ENCODE data around the gene BAIAP2.

BAIAP2 gene

DNA sequence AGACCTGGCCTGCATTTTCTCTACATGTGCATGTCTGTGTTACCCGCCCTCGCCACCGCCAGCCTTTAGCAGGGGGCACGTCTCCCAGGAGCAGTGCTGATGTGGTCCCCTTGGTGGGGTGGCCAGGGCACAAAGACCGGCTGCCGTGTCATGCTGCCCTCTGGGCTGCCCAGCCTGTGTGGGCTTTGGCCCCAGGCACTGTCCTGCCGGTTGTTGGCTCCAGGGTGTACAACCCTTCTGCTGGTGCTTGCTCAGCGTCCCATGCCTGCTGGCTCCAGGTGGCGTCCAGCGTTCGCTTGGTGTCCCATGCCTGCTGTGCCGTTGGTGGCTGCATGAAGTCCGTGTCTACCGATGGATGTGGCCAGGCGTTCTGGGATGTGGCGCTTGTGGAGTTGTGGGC lies 4.1 kb downstream of the BAIAP2 start:
- no peaks in the 10 kb centered on the region for H3F3A ChIP-seq (ENCODE audit: low read depth)
- no peak overlapping the region for H3K9ac ChIP-seq (ENCODE audit: low read depth, low read length, poor library complexity, severe bottlenecking)
- no peak overlapping the region for H3K4me3 ChIP-seq (ENCODE audit: low read length, poor library complexity, severe bottlenecking)
- no peak for TF ChIP-seq EZH2phosphoT487 (IDR thresholded peaks at IDR 0.05; ENCODE audit: borderline replicate concordance)
- TF ChIP-seq, protein P1, sequence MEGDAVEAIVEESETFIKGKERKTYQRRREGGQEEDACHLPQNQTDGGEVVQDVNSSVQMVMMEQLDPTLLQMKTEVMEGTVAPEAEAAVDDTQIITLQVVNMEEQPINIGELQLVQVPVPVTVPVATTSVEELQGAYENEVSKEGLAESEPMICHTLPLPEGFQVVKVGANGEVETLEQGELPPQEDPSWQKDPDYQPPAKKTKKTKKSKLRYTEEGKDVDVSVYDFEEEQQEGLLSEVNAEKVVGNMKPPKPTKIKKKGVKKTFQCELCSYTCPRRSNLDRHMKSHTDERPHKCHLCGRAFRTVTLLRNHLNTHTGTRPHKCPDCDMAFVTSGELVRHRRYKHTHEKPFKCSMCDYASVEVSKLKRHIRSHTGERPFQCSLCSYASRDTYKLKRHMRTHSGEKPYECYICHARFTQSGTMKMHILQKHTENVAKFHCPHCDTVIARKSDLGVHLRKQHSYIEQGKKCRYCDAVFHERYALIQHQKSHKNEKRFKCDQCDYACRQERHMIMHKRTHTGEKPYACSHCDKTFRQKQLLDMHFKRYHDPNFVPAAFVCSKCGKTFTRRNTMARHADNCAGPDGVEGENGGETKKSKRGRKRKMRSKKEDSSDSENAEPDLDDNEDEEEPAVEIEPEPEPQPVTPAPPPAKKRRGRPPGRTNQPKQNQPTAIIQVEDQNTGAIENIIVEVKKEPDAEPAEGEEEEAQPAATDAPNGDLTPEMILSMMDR (conservative IDR thresholded peaks at IDR 0.05; ENCODE audit: low read length), result no peak
- H3K9me3 ChIP-seq (ENCODE audit: insufficient read depth, low read depth, low read length), result no peaks in the 10 kb centered on the region
- H2AFZ ChIP-seq (ENCODE audit: low read length), result no peak overlapping the region
- H3K79me2 ChIP-seq (ENCODE audit: insufficient read depth, low read length), result no peaks in the 10 kb centered on the region
- peaks cover 2% of the 10 kb centered on the region for H3K27me3 ChIP-seq (ENCODE audit: insufficient read depth, low read length, poor library complexity, severe bottlenecking)
- peaks cover 2% of the 10 kb centered on the region for H3K4me1 ChIP-seq (ENCODE audit: insufficient read depth, low read length, poor library complexity, severe bottlenecking)
- no peaks in the 10 kb centered on the region for H3K36me3 ChIP-seq (ENCODE audit: insufficient read depth, low read length)
- no peaks in the 10 kb centered on the region for H4K20me1 ChIP-seq (ENCODE audit: insufficient read depth, low read length, poor library complexity, severe bottlenecking)
- H3K4me2 ChIP-seq (ENCODE audit: low read depth, low read length, poor library complexity, severe bottlenecking), result no peak overlapping the region
- no peaks in the 10 kb centered on the region for H3K9me2 ChIP-seq (replicated peaks; ENCODE audit: low read depth, low read length)

DNA sequence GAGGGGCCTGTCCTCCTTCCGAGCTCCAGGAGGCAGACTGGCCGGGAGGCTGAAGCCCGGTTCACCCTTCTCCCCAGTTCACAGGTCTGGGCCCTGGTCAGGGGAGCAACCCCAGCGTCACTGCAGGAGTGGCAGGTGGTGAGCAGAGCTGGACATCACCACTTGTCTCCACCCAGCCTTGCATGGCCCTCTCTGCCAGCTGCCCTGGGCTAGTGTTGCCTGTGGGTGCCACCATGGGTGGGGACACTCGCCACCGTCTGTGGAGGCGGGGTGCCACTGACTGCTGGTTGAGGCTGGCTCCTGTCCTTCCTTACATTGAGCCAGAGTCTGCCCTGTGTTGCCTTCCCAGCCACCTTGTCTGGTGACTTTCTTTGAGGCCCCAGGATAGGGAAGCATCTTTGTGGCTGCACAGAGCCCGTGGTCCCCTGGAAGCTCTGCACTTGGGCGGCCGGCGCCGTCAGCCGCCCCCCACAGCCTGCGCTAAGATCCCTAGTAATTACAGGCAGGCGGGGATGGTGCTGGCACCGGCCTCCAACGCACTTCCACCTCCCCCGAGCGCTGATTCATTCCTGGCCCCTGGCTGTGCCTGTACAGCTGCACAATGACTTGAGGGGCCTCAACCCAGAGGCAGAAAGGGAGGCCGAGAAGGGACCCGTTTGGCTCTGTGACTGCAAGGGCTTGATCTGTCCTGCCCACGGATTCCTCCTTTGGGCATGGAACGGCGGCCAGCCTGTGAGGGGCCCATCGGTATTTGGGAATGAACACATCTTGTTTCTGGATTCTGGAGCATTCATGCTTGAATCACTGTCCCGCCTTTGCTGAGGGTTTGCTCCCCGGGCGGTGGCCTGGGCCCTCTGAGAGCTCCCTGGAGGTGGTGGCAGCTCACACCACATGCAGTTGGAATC lies 5.2 kb downstream of the BAIAP2 start:
- Histone ChIP-seq H3K79me2 (ENCODE audit: insufficient read depth, low read length) (no peaks in the 10 kb centered on the region), H3K4me2 (ENCODE audit: low read depth, low read length, poor library complexity, severe bottlenecking) (no peak overlapping the region), H3K4me1 (ENCODE audit: insufficient read depth, low read length, poor library complexity, severe bottlenecking) (no peaks in the 10 kb centered on the region), H2AFZ (ENCODE audit: low read length) (no peak overlapping the region), H3K4me3 (ENCODE audit: low read length, poor library complexity, severe bottlenecking) (no peak overlapping the region), H4K20me1 (ENCODE audit: insufficient read depth, low read length, poor library complexity, severe bottlenecking) (no peaks in the 10 kb centered on the region), H3F3A (ENCODE audit: low read depth) (no peaks in the 10 kb centered on the region), H3K27me3 (ENCODE audit: insufficient read depth, low read length, poor library complexity, severe bottlenecking) (no peaks in the 10 kb centered on the region), H3K36me3 (ENCODE audit: insufficient read depth, low read length) (no peaks in the 10 kb centered on the region), H3K9me2 (replicated peaks; ENCODE audit: low read depth, low read length) (no peaks in the 10 kb centered on the region), H3K9me3 (ENCODE audit: insufficient read depth, low read depth, low read length) (no peaks in the 10 kb centered on the region), H3K9ac (ENCODE audit: low read depth, low read length, poor library complexity, severe bottlenecking) (no peak overlapping the region)
- TF ChIP-seq, protein P1 (conservative IDR thresholded peaks at IDR 0.05; ENCODE audit: low read length), result no peak
- no peak for TF ChIP-seq EZH2phosphoT487 (IDR thresholded peaks at IDR 0.05; ENCODE audit: borderline replicate concordance)

DNA sequence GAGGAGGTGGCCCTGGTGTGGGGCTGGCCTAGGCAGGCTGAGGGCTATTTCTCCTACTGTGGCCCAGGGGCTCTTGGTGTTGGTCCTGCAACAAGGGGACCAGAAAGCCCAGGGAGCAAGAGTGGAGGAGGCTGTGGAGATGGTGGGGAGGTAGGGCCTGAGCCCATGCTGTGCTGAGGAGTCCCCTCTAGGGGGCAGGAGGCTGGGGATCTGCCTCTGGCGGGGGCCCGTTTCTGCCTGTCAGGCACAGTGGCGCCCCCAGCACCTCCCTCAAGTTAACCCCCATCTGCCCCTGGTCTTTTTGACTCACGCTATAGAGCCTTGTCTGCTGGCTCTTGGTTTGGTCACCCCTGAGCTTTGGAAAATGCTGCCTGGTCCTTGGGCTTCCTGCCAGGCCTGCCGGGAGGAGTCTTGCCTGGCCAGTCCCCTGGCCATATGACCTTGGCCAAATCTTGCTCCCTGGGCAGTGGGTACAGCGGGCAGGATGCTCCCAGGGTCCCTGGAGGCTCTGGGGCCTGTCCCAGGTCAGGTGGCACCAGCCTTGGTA lies 5.9 kb downstream of the BAIAP2 start:
- H3K27me3 ChIP-seq (ENCODE audit: insufficient read depth, low read length, poor library complexity, severe bottlenecking), result no peaks in the 10 kb centered on the region
- H3F3A ChIP-seq (ENCODE audit: low read depth), result no peaks in the 10 kb centered on the region
- H4K20me1 ChIP-seq (ENCODE audit: insufficient read depth, low read length, poor library complexity, severe bottlenecking), result no peaks in the 10 kb centered on the region
- no peaks in the 10 kb centered on the region for H3K36me3 ChIP-seq (ENCODE audit: insufficient read depth, low read length)
- H2AFZ ChIP-seq (ENCODE audit: low read length), result no peak overlapping the region
- no peaks in the 10 kb centered on the region for H3K79me2 ChIP-seq (ENCODE audit: insufficient read depth, low read length)
- no peak overlapping the region for H3K4me3 ChIP-seq (ENCODE audit: low read length, poor library complexity, severe bottlenecking)
- H3K9me2 ChIP-seq (replicated peaks; ENCODE audit: low read depth, low read length), result no peaks in the 10 kb centered on the region
- TF ChIP-seq EZH2phosphoT487 (IDR thresholded peaks at IDR 0.05; ENCODE audit: borderline replicate concordance), result no peak
- TF ChIP-seq, protein P1 (conservative IDR thresholded peaks at IDR 0.05; ENCODE audit: low read length), result peak; percentile 70
- H3K4me1 ChIP-seq (ENCODE audit: insufficient read depth, low read length, poor library complexity, severe bottlenecking), result no peaks in the 10 kb centered on the region
- no peak overlapping the region for H3K4me2 ChIP-seq (ENCODE audit: low read depth, low read length, poor library complexity, severe bottlenecking)
- H3K9me3 ChIP-seq (ENCODE audit: insufficient read depth, low read depth, low read length), result no peaks in the 10 kb centered on the region
- H3K9ac ChIP-seq (ENCODE audit: low read depth, low read length, poor library complexity, severe bottlenecking), result no peak overlapping the region

All from Loucy (cell line).